ENCODE measurements around the gene CDH4.
"Not testable (repeated sequence)": the region's sequence is repeated elsewhere in the genome, so short reads cannot be mapped to it uniquely, and the experiment has no call there.

Gene CDH4

GRCh38 chr20:61451953-61452352, 199.9 kb downstream of the CDH4 start:
- in situ Hi-C loops (cut with HindIII; ENCODE audit: low pct_ligation_motif_present, low pct_unique_long_range_greater_than_20kb, low sequenced_read_pairs): no loop called here
- DNase-seq: no peak

- in situ Hi-C loops (cut with HindIII; ENCODE audit: low pct_ligation_motif_present, low pct_unique_long_range_greater_than_20kb, low sequenced_read_pairs): no loop called here
- no peak for DNase-seq
Observed at GRCh38 chr20:61453219-61453618, 201.2 kb downstream of the CDH4 start.

- DNase-seq; in situ Hi-C loops (cut with HindIII; ENCODE audit: low pct_ligation_motif_present, low pct_unique_long_range_greater_than_20kb, low sequenced_read_pairs): not testable (repeated sequence)
Observed at GRCh38 chr20:61453623-61454022, 201.6 kb downstream of the CDH4 start.

- DNase-seq: no peak
- in situ Hi-C loops (cut with HindIII; ENCODE audit: low pct_ligation_motif_present, low pct_unique_long_range_greater_than_20kb, low sequenced_read_pairs): no loop called here
Observed at GRCh38 chr20:61454053-61454452, 202.0 kb downstream of the CDH4 start.

GRCh38 chr20:61455508-61456215, 203.6 kb downstream of the CDH4 start:
- DNase-seq: no peak
- in situ Hi-C loops (cut with HindIII; ENCODE audit: low pct_ligation_motif_present, low pct_unique_long_range_greater_than_20kb, low sequenced_read_pairs): no loop called here

- in situ Hi-C loops (cut with HindIII; ENCODE audit: low pct_ligation_motif_present, low pct_unique_long_range_greater_than_20kb, low sequenced_read_pairs): no loop called here
- DNase-seq: no peak
Observed at GRCh38 chr20:61457725-61458124, 205.7 kb downstream of the CDH4 start.

GRCh38 chr20:61458146-61458746, 206.2 kb downstream of the CDH4 start:
- in situ Hi-C loops (cut with HindIII; ENCODE audit: low pct_ligation_motif_present, low pct_unique_long_range_greater_than_20kb, low sequenced_read_pairs): no loop called here
- no peak for DNase-seq

GRCh38 chr20:61459266-61459665, 207.2 kb downstream of the CDH4 start:
- in situ Hi-C loops (cut with HindIII; ENCODE audit: low pct_ligation_motif_present, low pct_unique_long_range_greater_than_20kb, low sequenced_read_pairs): no loop called here
- DNase-seq: no peak

GRCh38 chr20:61459705-61460104, 207.6 kb downstream of the CDH4 start:
- in situ Hi-C loops (cut with HindIII; ENCODE audit: low pct_ligation_motif_present, low pct_unique_long_range_greater_than_20kb, low sequenced_read_pairs): no loop called here
- no peak for DNase-seq

- no peak for DNase-seq
- in situ Hi-C loops (cut with HindIII; ENCODE audit: low pct_ligation_motif_present, low pct_unique_long_range_greater_than_20kb, low sequenced_read_pairs): no loop called here
Observed at GRCh38 chr20:61460261-61461052, 208.4 kb downstream of the CDH4 start.

- no peak for DNase-seq
- in situ Hi-C loops (cut with HindIII; ENCODE audit: low pct_ligation_motif_present, low pct_unique_long_range_greater_than_20kb, low sequenced_read_pairs): no loop called here
Observed at GRCh38 chr20:61461461-61461860, 209.4 kb downstream of the CDH4 start.

GRCh38 chr20:61464307-61465303, 212.5 kb downstream of the CDH4 start:
- in situ Hi-C loops (cut with HindIII; ENCODE audit: low pct_ligation_motif_present, low pct_unique_long_range_greater_than_20kb, low sequenced_read_pairs): no loop called here
- DNase-seq: peak; percentile 5

- in situ Hi-C loops (cut with HindIII; ENCODE audit: low pct_ligation_motif_present, low pct_unique_long_range_greater_than_20kb, low sequenced_read_pairs): no loop called here
- DNase-seq: no peak
Observed at GRCh38 chr20:61475729-61476128, 223.7 kb downstream of the CDH4 start.

- in situ Hi-C loops (cut with HindIII; ENCODE audit: low pct_ligation_motif_present, low pct_unique_long_range_greater_than_20kb, low sequenced_read_pairs): no loop called here
- DNase-seq: no peak
Observed at GRCh38 chr20:61476956-61477355, 224.9 kb downstream of the CDH4 start.

- no peak for DNase-seq
- in situ Hi-C loops (cut with HindIII; ENCODE audit: low pct_ligation_motif_present, low pct_unique_long_range_greater_than_20kb, low sequenced_read_pairs): no loop called here
Observed at GRCh38 chr20:61477451-61477861, 225.4 kb downstream of the CDH4 start.

- no peak for DNase-seq
- in situ Hi-C loops (cut with HindIII; ENCODE audit: low pct_ligation_motif_present, low pct_unique_long_range_greater_than_20kb, low sequenced_read_pairs): no loop called here
Observed at GRCh38 chr20:61478094-61478493, 226.0 kb downstream of the CDH4 start.

GRCh38 chr20:61478611-61479305, 226.7 kb downstream of the CDH4 start:
- DNase-seq: no peak
- in situ Hi-C loops (cut with HindIII; ENCODE audit: low pct_ligation_motif_present, low pct_unique_long_range_greater_than_20kb, low sequenced_read_pairs): no loop called here

GRCh38 chr20:61479433-61479832, 227.4 kb downstream of the CDH4 start:
- in situ Hi-C loops (cut with HindIII; ENCODE audit: low pct_ligation_motif_present, low pct_unique_long_range_greater_than_20kb, low sequenced_read_pairs); DNase-seq: not testable (repeated sequence)

All from ACHN (cell line).